HepG2 (cell line): ENCODE data around the gene TASP1. TPM values are rescaled to one million over a fixed set of nuclear protein-coding genes. Genes with fewer than 3 reads are reported as not detected.

Experiments
- TBX2 ChIP-seq: sonication (generic); formaldehyde crosslinking; IDR thresholded peaks from 2 replicates; pipeline ENCODE4 v1.5.0; 2020; ENCODE audit warnings: missing genetic modification reagents, mild to moderate bottlenecking, borderline replicate concordance
- TFDP1 ChIP-seq: IDR thresholded peaks from 2 replicates; pipeline ENCODE4 v1.6.1; 2016; ENCODE audit warnings: missing compliant biosample characterization, missing genetic modification reagents, borderline replicate concordance
- THAP9 ChIP-seq: sonication (generic); formaldehyde crosslinking; IDR thresholded peaks from 2 replicates; pipeline ENCODE4; 2020; ENCODE audit warnings: missing genetic modification reagents, mild to moderate bottlenecking, borderline replicate concordance
- TOPORS ChIP-seq: sonication (generic); formaldehyde crosslinking; IDR thresholded peaks from 2 replicates; pipeline ENCODE4 v1.8.0; 2023; ENCODE audit warnings: mild to moderate bottlenecking, missing genetic modification reagents
- YEATS2 ChIP-seq: sonication (generic); formaldehyde crosslinking; IDR thresholded peaks from 2 replicates; pipeline ENCODE4 v1.4.0; 2020; ENCODE audit warnings: missing genetic modification reagents, borderline replicate concordance
- ZBED4 ChIP-seq: sonication (generic); formaldehyde crosslinking; IDR thresholded peaks from 2 replicates; pipeline ENCODE4 v1.4.0; 2020; ENCODE audit warnings: missing genetic modification reagents, borderline replicate concordance
- ZBTB4 ChIP-seq: sonication (generic); formaldehyde crosslinking; IDR thresholded peaks from 2 replicates; pipeline ENCODE4 v1.4.0; 2020; ENCODE audit warnings: missing genetic modification reagents, mild to moderate bottlenecking, borderline replicate concordance
- ZNF18 ChIP-seq: sonication (generic); formaldehyde crosslinking; IDR thresholded peaks from 2 replicates; pipeline ENCODE4 v1.8.0; 2022; ENCODE audit warnings: mild to moderate bottlenecking, missing genetic modification reagents; ENCODE audit not compliant: insufficient replicate concordance
- ZXDC ChIP-seq: sonication (generic); formaldehyde crosslinking; IDR thresholded peaks from 2 replicates; pipeline ENCODE4 v1.5.0; 2020; ENCODE audit warnings: mild to moderate bottlenecking, missing genetic modification reagents
- polyA plus RNA-seq, 8 experiments: library from polyadenylated mRNA; depleted of rRNA in 3 of 8; stranded (reverse) in 7 of 8; unstranded in 1 of 8; fragments of >200 nt; fragmentation: Illumina TruSeq in 4 of 8; extraction: Trizol in 4 of 8; gene quantifications; 2 replicates each; pipeline versions ENCODE4 v1.2.1 to v1.2.3, GENCODE V29; 2011 to 2016; ENCODE audit warnings: low read depth in 4 of 8, missing spikeins in 1 of 8, mixed read lengths in 1 of 8; ENCODE audit not compliant: insufficient read depth in 1 of 8
- total RNA-seq, 5 experiments: library from RNA; depleted of rRNA; stranded (reverse); fragments of >200 nt; fragmentation: Illumina TruSeq; extraction: Trizol; gene quantifications; 2 replicates each; pipeline ENCODE4 v1.2.3, GENCODE V29; 2016; ENCODE audit warnings: low read depth in 1 of 5

The TASP1 gene
- total and polyA plus RNA-seq, 2 of the 13 experiments (the other 11 are each of a cell fraction or from before 2014, with no cell fraction given) = 10.0 to 25.2 TPM

GRCh38 chr20:13380497-13381229, 258.1 kb downstream of the TASP1 start (continued):
- TF ChIP-seq THAP9 (CRISPR knock-in tag) = peak; percentile 91
- TF ChIP-seq ZNF18 (CRISPR knock-in tag) = peak; percentile 60
- TF ChIP-seq YEATS2 (CRISPR knock-in tag) = peak; percentile 34; the same call in 1 of the 2 replicates
- peak; percentile 65; the same call in 1 of the 2 replicates for TF ChIP-seq TFDP1 (CRISPR knock-in tag)
- peak; percentile 55; the same call in 1 of the 2 replicates for TF ChIP-seq TOPORS (CRISPR knock-in tag)
- 0 out of 2 replicates have a peak, but pooled peaks have one; percentile 56 for TF ChIP-seq ZXDC
- peak; percentile 100; the same call in 1 of the 2 replicates for TF ChIP-seq ZBTB4 (CRISPR knock-in tag)
- peak; percentile 68; the same call in 1 of the 2 replicates for TF ChIP-seq TBX2 (CRISPR knock-in tag)
- TF ChIP-seq ZBED4 (CRISPR knock-in tag) = peak; percentile 30; the same call in 1 of the 2 replicates
